GM12873 (cell line): ENCODE measurements around the gene TNRC6C.

Experiments
- TF ChIP-seq, protein P1 (sequence below): IDR thresholded peaks from 2 replicates; pipeline ENCODE4 v1.5.1; 2012; ENCODE audit warnings: low read depth, mild to moderate bottlenecking, moderate library complexity, low read length, control low read depth; ENCODE audit not compliant: insufficient read depth; ENCODE audit errors: missing control alignments

Gene TNRC6C

DNA sequence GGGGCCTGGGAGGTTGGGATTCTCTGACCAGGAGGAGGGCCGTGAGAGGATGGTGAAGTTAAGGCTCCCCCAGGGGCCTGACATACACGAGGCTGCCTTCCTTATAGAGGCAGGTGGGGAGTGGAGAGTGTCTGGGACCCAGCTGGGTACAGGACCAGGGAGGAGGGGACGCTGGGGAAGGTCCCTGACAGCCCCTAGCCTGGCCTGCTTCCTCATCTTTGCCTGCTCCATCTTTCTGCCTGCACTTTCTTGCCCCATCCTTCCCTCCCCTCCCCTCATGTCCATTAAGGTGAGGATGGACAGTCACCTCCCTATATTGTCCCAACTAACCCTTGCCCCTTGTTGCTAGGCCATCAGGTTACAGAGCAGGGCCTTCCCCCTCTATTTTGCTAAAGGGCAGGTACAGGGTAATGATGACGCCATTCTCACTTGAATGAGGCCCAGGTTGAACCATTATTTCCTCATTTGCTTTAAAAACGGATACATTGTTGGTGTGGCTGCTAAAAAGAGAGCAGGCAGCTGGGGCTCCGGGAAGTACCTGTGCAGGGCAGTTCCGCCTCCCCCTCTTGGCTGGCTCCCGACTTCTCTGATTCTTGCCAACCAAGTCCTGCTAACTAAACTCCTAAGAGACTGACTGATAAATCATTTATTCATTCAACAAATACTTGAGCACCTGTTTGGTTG lies 189.0 kb downstream of the TNRC6C start:
- TF ChIP-seq, protein P1, sequence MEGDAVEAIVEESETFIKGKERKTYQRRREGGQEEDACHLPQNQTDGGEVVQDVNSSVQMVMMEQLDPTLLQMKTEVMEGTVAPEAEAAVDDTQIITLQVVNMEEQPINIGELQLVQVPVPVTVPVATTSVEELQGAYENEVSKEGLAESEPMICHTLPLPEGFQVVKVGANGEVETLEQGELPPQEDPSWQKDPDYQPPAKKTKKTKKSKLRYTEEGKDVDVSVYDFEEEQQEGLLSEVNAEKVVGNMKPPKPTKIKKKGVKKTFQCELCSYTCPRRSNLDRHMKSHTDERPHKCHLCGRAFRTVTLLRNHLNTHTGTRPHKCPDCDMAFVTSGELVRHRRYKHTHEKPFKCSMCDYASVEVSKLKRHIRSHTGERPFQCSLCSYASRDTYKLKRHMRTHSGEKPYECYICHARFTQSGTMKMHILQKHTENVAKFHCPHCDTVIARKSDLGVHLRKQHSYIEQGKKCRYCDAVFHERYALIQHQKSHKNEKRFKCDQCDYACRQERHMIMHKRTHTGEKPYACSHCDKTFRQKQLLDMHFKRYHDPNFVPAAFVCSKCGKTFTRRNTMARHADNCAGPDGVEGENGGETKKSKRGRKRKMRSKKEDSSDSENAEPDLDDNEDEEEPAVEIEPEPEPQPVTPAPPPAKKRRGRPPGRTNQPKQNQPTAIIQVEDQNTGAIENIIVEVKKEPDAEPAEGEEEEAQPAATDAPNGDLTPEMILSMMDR = no peak

DNA sequence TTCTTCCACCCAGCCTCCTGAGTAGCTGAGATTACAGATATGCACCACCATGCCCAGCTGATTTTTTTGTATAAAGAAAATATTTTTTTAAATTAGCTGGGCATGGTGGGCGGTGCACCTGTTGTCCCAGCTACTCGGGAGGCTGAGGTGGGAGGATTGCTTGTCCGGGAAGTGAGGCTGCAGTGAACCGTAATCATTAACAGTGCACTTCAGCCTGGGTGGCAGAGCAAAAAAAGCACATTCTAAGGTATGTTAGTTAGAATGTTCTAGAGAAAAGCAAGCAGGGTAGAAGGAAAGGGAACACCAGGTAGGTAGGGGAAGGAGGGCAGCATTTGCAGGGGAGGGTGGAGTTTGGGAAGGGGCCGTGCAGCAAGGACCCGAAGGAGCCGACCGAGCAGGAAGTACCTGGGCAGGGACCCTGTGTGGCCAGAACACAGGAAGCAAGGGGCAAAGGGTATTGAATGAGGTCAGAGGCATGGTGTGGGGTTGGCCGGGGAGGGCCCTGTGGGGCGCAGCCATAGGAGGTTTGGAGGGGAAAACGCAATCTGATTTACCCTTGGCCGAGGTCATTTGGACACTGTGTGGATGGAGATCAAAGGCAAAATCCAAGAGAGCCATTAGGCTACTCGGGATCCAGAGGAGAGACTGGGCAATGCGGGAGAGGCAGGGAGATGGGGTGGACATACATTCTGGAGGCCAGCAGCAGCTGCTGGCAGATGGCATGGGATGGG lies 189.9 kb downstream of the TNRC6C start:
- TF ChIP-seq, protein P1 = no peak

DNA sequence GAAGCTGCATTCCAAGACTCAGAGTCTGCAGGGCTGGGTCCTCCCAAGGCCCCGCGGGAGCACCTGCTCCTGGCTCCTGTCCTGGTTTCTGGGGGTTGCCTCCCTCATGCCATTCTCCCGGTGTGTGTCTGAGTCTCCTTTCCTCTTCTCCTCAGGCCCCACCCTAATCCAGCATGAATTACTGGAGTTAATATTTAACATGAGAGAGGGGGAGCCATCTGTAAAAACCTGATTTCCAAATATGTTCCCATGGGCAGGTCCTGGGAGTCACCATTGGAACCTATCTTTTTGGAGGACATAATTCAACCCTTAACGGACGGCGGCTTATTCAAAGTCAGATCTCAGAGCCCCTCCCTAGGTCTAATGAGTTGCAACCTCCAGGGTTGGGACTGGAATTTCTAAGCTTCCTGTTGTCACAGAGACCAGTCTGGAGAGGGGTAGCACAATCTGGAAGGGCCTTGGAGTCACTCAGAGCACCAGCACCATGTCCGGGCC lies 193.1 kb downstream of the TNRC6C start:
- TF ChIP-seq, protein P1 = no peak

DNA sequence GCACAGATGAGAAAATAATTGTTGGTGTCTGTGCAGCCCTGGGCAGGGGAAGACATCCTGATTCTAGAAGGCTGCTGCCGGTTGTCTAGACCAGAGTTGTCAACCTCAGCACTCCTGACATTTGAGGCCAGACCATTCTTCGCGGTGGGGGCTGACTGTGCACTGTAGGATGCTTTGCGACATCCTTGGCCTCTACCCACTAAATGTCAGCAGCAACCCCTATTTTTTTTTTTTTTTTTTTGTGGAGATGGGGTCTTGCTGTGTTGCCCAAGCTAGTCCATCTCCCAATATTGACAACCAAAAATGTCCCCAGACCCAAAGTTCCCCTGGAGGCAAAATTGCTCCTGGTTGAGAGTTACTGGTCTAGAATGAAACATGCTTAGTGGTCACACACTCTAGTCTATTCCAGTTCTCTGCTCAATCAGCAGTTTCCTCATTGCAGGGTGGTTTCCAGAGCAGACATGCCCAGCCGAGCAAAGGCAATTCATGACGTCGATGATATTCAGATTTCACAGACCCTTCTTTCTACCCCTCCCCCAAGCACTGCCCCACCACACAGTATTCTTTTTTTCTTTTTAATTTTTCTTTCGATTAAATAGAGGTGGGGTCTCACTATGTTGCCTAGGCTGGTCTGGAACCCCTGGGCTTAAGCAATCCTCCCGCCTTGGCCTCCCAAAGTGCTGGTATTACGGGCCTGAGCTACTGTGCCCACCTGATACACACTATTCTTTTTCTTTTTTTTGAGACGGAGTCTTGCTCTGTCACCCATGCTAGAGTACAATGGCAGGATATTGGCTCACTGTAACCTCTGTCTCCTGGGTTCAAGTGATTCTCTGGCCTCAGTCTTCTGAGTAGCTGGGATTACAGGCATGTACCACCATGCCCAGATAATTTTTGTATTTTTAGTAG lies 196.7 kb downstream of the TNRC6C start:
- TF ChIP-seq, protein P1 = no peak
